ENCODE measurements around the gene TCN2.
"Not testable (repeated sequence)": the region's sequence is repeated elsewhere in the genome, so short reads cannot be mapped to it uniquely, and the experiment has no call there.

TCN2 gene

GRCh38 chr22:30612789-30613188 is 5.8 kb downstream of the TCN2 start:
- DNase-seq: no peak

- DNase-seq: no peak
These were observed 7.3 kb downstream of the TCN2 start for GRCh38 chr22:30614268-30614667.

GRCh38 chr22:30614879-30615278 is 7.9 kb downstream of the TCN2 start:
- no peak for DNase-seq

- DNase-seq: no peak
These were observed 8.6 kb downstream of the TCN2 start for GRCh38 chr22:30615543-30615954.

- no peak for DNase-seq
These were observed 10.8 kb downstream of the TCN2 start for GRCh38 chr22:30617819-30618218.

GRCh38 chr22:30619909-30620308 is 12.9 kb downstream of the TCN2 start:
- not testable (repeated sequence) for DNase-seq

- DNase-seq: no peak
These were observed 19.4 kb downstream of the TCN2 start for GRCh38 chr22:30626413-30626812.

GRCh38 chr22:30627471-30627870 is 20.5 kb downstream of the TCN2 start:
- DNase-seq: no peak

- no peak for DNase-seq
These were observed 21.5 kb downstream of the TCN2 start for GRCh38 chr22:30628491-30628890.

- not testable (repeated sequence) for DNase-seq
These were observed 24.5 kb downstream of the TCN2 start for GRCh38 chr22:30631469-30631868.

GRCh38 chr22:30634471-30635233 is 27.7 kb downstream of the TCN2 start:
- peak; percentile 64 for DNase-seq

GRCh38 chr22:30635273-30636225 is 28.6 kb downstream of the TCN2 start, which contains the start of gene SLC35E4:
TSS of gene SLC35E4 (plus strand) at chr22:30635781. CDS start at chr22:30636451, 670 bp downstream.
- DNase-seq: peak; percentile 89

GRCh38 chr22:30636226-30637077 is 29.5 kb downstream of the TCN2 start:
- no peak for DNase-seq

- no peak for DNase-seq
These were observed 30.7 kb downstream of the TCN2 start for GRCh38 chr22:30637701-30638114.

GRCh38 chr22:30640361-30640760 is 33.4 kb downstream of the TCN2 start:
- DNase-seq: no peak

GRCh38 chr22:30640839-30641430 is 34.0 kb downstream of the TCN2 start:
- DNase-seq: no peak

GRCh38 chr22:30643055-30643875 is 36.3 kb downstream of the TCN2 start:
- DNase-seq: no peak

GRCh38 chr22:30646518-30647160 is 39.7 kb downstream of the TCN2 start:
- DNase-seq: no peak

- no peak for DNase-seq
These were observed 40.6 kb downstream of the TCN2 start for GRCh38 chr22:30647536-30647935.

- DNase-seq: no peak
These were observed 41.9 kb downstream of the TCN2 start for GRCh38 chr22:30648825-30649224.
